MCF 10A (cell line): ENCODE data around the gene FOXP1. TPM values are rescaled to one million over a fixed set of nuclear protein-coding genes. Genes with fewer than 3 reads are reported as not detected.

Experiments
- BruUV-seq: library from RNA; stranded (reverse); fragments of 400-500 nt; replicated peaks from 2 replicates; lab custom pipeline; 2021; lab: Mats Ljungman, UMichigan
- CTCF ChIA-PET: fragments of 300-600 bp; sonication (Branson Sonifier 250); formaldehyde crosslinking; extraction: SDS; loops from one replicate; lab custom pipeline; 2021; ENCODE audit warnings: antibody characterized with exemption, inconsistent platforms; lab: Yijun Ruan, JAX
- POLR2A ChIA-PET: fragments of 300-600, 350-650 bp; sonication (Branson Sonifier 250); formaldehyde crosslinking; extraction: SDS; loops from one replicate; lab custom pipeline; 2020; ENCODE audit warnings: antibody characterized with exemption, inconsistent platforms; lab: Yijun Ruan, JAX
- DNase-seq: peaks from one replicate; pipeline ENCODE4 v3.0.0-alpha.2; 2018; ENCODE audit not compliant: unreplicated experiment
- H3K27ac Mint-ChIP-seq: one replicate; pipeline ENCODE4 v1.8.0; 2022; ENCODE audit warnings: mild to moderate bottlenecking, low read depth, mixed read lengths; ENCODE audit not compliant: unreplicated experiment
- H3K27me3 Mint-ChIP-seq: one replicate; pipeline ENCODE4 v1.8.0; 2022; ENCODE audit warnings: mixed read lengths; ENCODE audit not compliant: insufficient read depth, unreplicated experiment
- H3K36me3 Mint-ChIP-seq: one replicate; pipeline ENCODE4 v1.8.0; 2022; ENCODE audit warnings: mild to moderate bottlenecking, moderate library complexity, mixed read lengths; ENCODE audit not compliant: insufficient read depth, unreplicated experiment
- H3K4me1 Mint-ChIP-seq: one replicate; pipeline ENCODE4 v1.8.0; 2022; ENCODE audit warnings: mixed read lengths; ENCODE audit not compliant: insufficient read depth, unreplicated experiment
- H3K4me3 Mint-ChIP-seq: one replicate; pipeline ENCODE4 v1.8.0; 2022; ENCODE audit warnings: mild to moderate bottlenecking, moderate library complexity, mixed read lengths; ENCODE audit not compliant: unreplicated experiment
- H3K9me3 Mint-ChIP-seq: one replicate; pipeline ENCODE4 v1.8.0; 2022; ENCODE audit warnings: mixed read lengths; ENCODE audit not compliant: unreplicated experiment
- CTCF ChIP-seq: fragments of 200-600 bp; IDR thresholded peaks from one replicate; pipeline ENCODE4 v1.8.0; 2022; ENCODE audit warnings: antibody characterized with exemption, mild to moderate bottlenecking; ENCODE audit not compliant: unreplicated experiment
- intact Hi-C: fragments of 100-400 bp; cut with micrococcal nuclease; formaldehyde crosslinking; loops from 2 replicates; pipeline ENCODE4 v1.14.1; 2022
- total RNA-seq: library from RNA; stranded (reverse); gene quantifications from 2 replicates; pipeline ENCODE4 v1.2.3, GENCODE V29; 2022

Gene FOXP1
- total RNA-seq, 1 experiment from 2014 or later = 49.0 TPM

GRCh38 chr3:71184252-71184651, 399.3 kb downstream of the FOXP1 start:
- H3K4me1 Mint-ChIP-seq = peaks cover 12% of the 10 kb centered on the region
- no peaks in the 10 kb centered on the region for H3K9me3 Mint-ChIP-seq
- peaks cover 11% of the 10 kb centered on the region for H3K36me3 Mint-ChIP-seq
- TF ChIP-seq CTCF = no peak
- H3K4me3 Mint-ChIP-seq = no peak overlapping the region
- no peak for DNase-seq
- ChIA-PET POLR2A (interaction anchor here (1.0 kb wide), 1 partner anchor 117 kb away, joined by 3 read pairs; no protein-coding TSS in a partner anchor), CTCF (interaction anchor here (0.6 kb wide), 1 partner anchor 23 kb away, joined by 4 read pairs; no protein-coding TSS in a partner anchor)
- intact Hi-C loops = loop anchor here (1.0 kb wide), 1 partner anchor 20 kb away; no protein-coding TSS in a partner anchor
- H3K27ac Mint-ChIP-seq = no peak overlapping the region
- BruUV-seq = no TSS peak
- no peaks in the 10 kb centered on the region for H3K27me3 Mint-ChIP-seq

GRCh38 chr3:71183549-71183948, 400.0 kb downstream of the FOXP1 start:
- POLR2A ChIA-PET = no interaction called here
- BruUV-seq = no TSS peak
- DNase-seq = no peak
- no peaks in the 10 kb centered on the region for H3K9me3 Mint-ChIP-seq
- no peaks in the 10 kb centered on the region for H3K27me3 Mint-ChIP-seq
- intact Hi-C loops = no loop called here
- CTCF ChIA-PET = interaction anchor here (0.6 kb wide), 1 partner anchor 23 kb away, joined by 4 read pairs; no protein-coding TSS in a partner anchor
- no peak for TF ChIP-seq CTCF
- H3K27ac Mint-ChIP-seq = no peak overlapping the region
- peaks cover 12% of the 10 kb centered on the region for H3K4me1 Mint-ChIP-seq
- H3K36me3 Mint-ChIP-seq = peaks cover 15% of the 10 kb centered on the region
- H3K4me3 Mint-ChIP-seq = no peak overlapping the region

GRCh38 chr3:71180524-71180923, 403.0 kb downstream of the FOXP1 start:
- H3K36me3 Mint-ChIP-seq = peaks cover 15% of the 10 kb centered on the region
- H3K4me3 Mint-ChIP-seq = no peak overlapping the region

GRCh38 chr3:71177375-71177774, 406.2 kb downstream of the FOXP1 start:
- no TSS peak for BruUV-seq
- CTCF ChIA-PET = no interaction called here
- intact Hi-C loops = no loop called here
- DNase-seq = no peak
- POLR2A ChIA-PET = no interaction called here
- Mint-ChIP-seq H3K9me3 (no peaks in the 10 kb centered on the region), H3K27ac (no peak overlapping the region), H3K4me1 (peaks cover 15% of the 10 kb centered on the region), H3K27me3 (no peaks in the 10 kb centered on the region), H3K36me3 (peaks cover 15% of the 10 kb centered on the region), H3K4me3 (no peak overlapping the region)
- no peak for TF ChIP-seq CTCF

More at GRCh38 chr3:71180524-71180923, 403.0 kb downstream of the FOXP1 start:
- ChIA-PET CTCF (interaction anchor here (0.6 kb wide), 1 partner anchor 185 kb away, joined by 3 read pairs; no protein-coding TSS in a partner anchor), POLR2A (interaction anchor here (0.7 kb wide), 1 partner anchor 1658 kb away, joined by 5 read pairs; no protein-coding TSS in a partner anchor)
- no peak overlapping the region for H3K27ac Mint-ChIP-seq
- H3K9me3 Mint-ChIP-seq = no peaks in the 10 kb centered on the region
- DNase-seq = no peak
- intact Hi-C loops = no loop called here
- no peaks in the 10 kb centered on the region for H3K27me3 Mint-ChIP-seq
- BruUV-seq = no TSS peak
- peaks cover under 1% of the 10 kb centered on the region for H3K4me1 Mint-ChIP-seq
- no peak for TF ChIP-seq CTCF
